Activated effector memory CD4-positive, alpha-beta T cell treated with anti-CD3 and anti-CD28 coated beads, Interleukin-2, amount 50 U/mL, for 16 hours (primary cell): ENCODE data around the gene ADIG.
A peak's percentile ranks its signal among the peaks of the same experiment; 100 is the strongest.

Source experiments
- DNase-seq: peaks from one replicate; pipeline ENCODE4 v3.0.0-alpha.2; 2020

Gene ADIG

GRCh38 chr20:38603286-38603685, 22.3 kb downstream of the ADIG start:
- no peak for DNase-seq

DNA sequence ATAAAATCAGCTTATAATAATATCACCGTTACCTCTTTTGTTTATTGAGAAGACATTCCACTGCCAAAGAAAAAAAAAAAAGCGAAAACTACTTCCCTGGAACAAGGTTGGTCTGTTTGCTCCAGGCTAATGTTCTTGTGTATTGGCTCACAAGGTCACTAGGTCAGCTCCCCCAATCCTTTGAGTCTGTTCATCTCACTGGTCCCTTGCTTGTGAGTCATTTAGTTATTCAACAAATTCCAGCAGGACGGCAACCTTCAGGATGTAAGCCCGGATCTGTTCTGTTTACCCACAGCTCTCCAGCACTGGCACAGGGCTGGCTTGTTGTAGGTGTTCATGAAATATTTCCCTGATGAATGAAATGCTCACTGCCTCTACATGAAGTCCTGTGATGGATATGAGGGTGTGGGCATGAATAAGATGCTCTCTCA, 23.9 kb downstream of the ADIG start:
- DNase-seq: no peak

DNA sequence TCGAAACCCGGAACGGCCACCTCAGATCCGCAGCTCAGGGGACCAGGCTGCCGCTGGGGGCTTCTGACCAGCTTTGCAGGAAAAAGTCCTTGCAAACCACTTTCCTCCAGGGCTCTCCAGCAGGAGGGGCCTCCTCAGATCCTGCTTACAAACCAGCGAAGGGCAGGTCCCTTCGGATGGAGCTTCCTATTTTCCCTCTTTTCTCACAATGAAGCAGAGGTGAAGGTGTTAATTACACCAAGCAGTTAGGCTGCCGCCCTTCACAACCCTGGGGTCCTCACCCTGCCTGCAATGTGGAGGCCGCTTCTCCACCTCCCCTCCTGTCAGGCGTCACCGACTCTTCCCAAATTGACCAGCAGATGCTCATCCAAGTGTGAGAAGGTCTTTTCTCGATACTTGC, 26.4 kb downstream of the ADIG start:
- DNase-seq: no peak

GRCh38 chr20:38608188-38608587, 27.2 kb downstream of the ADIG start:
- DNase-seq: no peak

DNA sequence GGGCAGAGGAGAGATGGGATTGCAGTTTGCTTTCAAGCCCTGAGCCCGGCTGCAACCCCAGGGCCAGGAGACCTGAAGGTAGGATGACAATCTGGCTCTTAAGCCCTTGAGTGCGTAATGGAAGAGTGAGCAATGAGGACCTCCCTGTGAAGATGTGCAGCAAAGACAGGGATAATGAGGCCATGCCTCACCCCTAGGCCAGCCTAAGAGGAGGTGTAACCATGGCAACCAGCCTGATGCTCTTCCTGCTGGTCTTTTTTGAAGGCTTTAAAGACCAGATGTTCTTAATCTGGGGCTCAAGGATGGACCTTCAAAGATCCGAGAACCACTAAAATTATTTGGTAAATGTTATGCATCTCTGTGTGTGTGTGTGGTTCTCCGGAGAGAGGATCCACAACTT, 28.8 kb downstream of the ADIG start:
- DNase-seq: no peak

DNA sequence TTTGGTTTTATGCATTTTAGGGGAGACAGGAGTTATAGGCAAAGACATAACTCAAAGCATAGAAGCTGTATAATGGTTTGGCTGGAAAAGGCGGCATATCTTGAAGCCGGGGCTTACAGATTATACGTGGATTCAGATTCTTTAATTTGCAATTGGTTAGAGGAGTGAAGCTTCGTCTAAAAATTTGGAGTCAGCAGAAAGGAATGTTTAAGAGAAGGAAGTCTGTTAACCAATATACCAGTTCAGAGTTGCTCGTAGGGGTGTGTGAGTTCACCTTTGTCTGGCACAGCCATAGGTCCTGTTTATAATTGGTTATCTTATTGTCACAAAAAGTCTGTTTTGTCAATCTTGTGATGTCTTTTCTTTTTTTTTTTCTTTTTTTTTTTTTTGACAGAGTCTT, 29.5 kb downstream of the ADIG start:
- DNase-seq: no peak

GRCh38 chr20:38612751-38613515, 31.9 kb downstream of the ADIG start:
- DNase-seq: no peak

- DNase-seq: no peak
These were observed 34.3 kb downstream of the ADIG start for GRCh38 chr20:38615283-38615682.

GRCh38 chr20:38616457-38616856, 35.5 kb downstream of the ADIG start:
- DNase-seq: no peak

GRCh38 chr20:38617011-38617829, 36.2 kb downstream of the ADIG start:
- no peak for DNase-seq

DNA sequence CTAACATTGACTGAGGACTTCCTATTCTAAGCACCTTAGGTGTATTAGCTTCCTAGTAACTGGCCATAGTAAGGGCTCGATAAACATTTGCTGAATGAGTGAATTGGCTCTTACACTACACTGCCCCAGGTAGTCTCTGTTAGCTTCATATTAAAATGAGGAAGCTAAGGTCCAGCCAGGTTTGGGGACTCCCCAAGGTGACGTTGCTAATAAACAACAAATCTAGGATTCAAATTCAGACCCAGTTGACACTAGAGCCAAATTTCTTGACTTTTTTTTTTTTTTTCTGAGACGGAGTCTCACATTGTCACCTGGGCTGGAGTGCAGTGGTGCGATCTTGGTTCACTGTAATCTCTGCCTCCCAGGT, 36.8 kb downstream of the ADIG start:
- DNase-seq: no peak

GRCh38 chr20:38620441-38620840, 39.4 kb downstream of the ADIG start:
- DNase-seq: no peak

DNA sequence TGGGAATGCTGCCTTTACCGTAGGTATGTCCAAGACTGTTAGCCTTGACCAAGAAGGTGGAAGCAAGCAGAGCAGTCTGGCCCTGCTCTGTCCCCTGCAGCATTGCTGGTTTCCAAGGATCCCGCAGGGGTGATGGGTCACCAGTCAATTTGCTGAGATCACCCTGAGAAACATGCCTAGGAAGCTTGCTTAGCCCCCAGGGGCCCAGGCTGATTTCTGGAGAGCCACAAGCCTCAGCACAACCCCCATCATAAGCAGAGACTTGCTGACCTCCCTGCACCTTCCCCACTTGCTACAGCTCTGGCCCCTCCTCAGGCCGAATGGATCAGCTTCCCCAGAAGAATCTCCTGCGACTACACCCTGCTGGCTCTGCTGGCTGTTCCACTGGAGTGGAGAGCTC, 42.1 kb downstream of the ADIG start:
- no peak for DNase-seq

DNA sequence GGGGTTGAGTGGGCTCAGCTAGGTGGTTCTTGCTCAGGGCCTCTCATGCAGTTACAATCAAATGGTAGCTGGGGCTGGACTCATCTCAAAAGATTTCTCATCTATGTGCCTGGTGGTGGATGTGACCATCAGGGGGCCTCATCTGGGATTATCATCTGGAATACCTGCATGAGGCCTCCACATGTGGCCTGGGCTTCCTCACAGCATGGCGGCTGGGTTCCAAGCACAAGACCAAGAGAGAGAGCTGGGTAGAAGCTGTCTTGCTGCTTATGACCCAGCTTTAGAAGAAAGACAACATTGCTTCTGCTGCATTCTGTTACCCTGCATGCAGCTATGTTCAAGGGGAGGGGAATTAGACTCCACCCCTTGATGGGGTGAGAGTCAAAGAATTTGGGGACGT, 43.1 kb downstream of the ADIG start:
- DNase-seq: no peak

- no peak for DNase-seq
These were observed 44.9 kb downstream of the ADIG start for GRCh38 chr20:38625896-38626295.

DNA sequence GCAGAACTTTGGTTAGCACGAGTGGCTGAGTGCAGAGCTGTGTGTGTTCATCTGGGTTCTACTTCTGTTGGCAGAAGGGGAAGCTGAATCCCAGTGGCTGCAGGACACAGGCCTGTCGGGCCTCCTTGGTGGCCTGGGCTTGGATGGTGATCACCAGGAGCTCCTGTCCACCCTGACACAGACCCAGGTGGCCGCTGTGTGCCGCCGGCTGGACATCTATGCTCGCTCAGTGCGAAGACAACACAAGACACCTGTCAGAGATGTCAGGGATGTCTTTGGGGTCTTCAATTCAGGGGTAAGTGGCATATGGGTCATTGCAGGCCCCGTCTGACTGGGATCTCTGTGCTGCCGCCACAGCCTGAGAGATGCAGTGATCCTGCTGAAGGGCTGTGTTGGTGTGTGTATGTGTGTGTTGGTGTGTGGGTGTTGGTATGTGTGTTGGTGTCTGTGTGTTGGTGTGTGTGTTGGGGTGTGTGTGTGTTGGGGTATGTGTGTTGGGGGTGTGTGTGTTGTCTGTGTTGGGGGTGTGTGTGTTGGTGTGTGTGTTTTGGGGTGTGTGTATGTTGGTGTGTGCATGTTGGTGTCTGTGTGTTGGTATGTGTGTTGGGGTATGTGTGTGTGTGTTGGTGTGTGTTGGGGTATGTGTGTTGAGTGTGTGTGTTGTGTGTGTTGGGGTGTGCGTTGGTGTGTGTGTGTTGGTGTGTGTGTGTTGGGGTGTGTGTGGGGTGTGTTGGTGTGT, 46.1 kb downstream of the ADIG start:
- no peak for DNase-seq

DNA sequence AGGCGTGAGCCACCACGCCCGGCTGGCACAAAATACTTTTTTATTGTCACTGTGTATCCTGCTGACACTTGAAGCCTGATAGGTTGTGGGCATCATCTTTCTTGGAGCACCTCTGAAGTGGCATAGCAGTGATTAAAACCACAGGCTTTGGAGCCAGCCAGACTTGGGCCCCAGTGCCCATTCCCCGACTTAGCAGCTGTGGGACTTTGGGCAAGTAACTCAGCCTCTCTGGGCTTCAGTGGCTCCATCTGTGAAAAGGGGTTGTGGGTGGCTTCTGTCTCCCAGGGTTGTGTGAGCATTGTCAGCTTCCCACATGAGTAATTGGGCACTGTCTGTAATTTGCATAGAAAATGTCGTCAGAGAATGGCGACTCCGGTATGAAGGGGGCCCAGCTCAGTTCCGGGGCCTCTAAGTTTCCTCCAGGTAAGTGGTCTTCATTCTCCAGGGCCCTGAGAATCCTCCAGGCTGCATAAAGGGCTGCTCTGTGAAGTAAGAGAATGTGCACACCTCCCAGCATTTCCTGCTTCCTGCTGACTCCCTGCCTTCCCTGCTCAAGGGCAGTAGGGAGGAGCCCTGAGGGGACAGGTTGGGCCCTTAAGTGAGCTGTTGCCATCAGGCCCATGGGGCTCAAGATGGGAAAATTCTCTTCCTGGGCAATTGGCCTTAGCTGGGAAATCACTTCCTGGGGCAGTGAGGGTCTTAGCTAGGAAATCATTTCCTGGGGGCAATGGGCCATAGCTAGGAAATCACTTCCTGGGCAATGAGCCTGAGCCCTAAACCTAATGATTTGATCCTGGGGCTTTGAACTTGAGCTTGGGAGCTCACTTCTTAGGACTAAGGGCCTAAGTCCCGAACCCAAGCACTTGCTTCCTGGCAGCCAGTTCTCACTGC, 47.8 kb downstream of the ADIG start:
- DNase-seq: no peak

DNA sequence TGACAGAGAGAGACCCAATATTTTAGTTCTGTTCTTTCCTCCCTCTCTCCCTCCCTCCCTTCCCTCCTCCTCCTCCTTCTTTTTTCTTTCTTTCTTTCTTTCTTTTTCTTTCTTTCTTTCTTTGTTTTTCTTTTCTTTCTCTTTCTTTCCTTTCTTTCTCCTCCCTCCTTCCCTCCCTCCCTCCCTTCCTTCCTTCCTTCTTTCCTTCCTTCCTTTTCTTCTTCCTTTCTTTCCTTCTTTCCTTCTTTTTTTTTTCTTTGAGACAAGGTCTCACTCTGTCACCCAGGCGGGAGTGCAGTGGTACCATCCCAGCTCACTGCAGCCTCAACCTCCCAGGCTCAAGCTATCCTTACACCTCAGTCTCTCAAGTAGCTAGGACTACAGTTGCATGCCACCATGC, 49.0 kb downstream of the ADIG start:
- no peak for DNase-seq

- DNase-seq: no peak
These were observed 49.7 kb downstream of the ADIG start for GRCh38 chr20:38630727-38631126.

GRCh38 chr20:38631155-38632022, 50.4 kb downstream of the ADIG start:
- no peak for DNase-seq

DNA sequence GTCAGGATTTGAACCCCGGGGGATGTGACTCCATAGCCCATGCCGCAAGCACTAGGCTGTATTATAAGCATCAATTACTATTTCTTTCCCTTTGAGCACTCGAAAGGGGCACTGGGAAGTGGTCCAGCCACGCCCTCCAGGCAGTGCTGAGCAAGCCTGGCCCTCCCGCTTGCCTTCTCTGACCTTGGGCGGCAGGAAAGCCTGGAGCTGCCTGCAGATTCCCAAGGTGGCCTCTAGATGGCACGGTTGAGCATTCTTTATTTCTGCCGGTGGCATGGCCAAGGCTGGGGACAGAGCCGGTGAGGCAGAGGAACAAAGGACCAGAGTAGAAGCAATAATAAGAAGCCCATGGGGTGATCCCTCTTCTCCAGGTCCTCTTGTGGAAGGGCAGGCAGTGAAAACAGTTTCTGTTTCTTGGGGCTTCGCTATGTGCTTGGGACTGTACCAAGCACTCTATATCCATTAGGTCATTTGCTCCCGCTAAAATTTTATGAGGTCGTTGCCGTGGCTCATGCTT, 52.6 kb downstream of the ADIG start:
- peak; percentile 82 for DNase-seq
